GM21367 (cell line): ENCODE measurements around the gene ACTR3C.
"Not testable (repeated sequence)": the region's sequence is repeated elsewhere in the genome, so short reads cannot be mapped to it uniquely, and the experiment has no call there.

Source experiments
- ATAC-seq: cut with Tn5 transposase; IDR thresholded peaks from one replicate; pipeline ENCODE4 v1.9.1; 2021; ENCODE audit not compliant: unreplicated experiment

The ACTR3C gene

DNA sequence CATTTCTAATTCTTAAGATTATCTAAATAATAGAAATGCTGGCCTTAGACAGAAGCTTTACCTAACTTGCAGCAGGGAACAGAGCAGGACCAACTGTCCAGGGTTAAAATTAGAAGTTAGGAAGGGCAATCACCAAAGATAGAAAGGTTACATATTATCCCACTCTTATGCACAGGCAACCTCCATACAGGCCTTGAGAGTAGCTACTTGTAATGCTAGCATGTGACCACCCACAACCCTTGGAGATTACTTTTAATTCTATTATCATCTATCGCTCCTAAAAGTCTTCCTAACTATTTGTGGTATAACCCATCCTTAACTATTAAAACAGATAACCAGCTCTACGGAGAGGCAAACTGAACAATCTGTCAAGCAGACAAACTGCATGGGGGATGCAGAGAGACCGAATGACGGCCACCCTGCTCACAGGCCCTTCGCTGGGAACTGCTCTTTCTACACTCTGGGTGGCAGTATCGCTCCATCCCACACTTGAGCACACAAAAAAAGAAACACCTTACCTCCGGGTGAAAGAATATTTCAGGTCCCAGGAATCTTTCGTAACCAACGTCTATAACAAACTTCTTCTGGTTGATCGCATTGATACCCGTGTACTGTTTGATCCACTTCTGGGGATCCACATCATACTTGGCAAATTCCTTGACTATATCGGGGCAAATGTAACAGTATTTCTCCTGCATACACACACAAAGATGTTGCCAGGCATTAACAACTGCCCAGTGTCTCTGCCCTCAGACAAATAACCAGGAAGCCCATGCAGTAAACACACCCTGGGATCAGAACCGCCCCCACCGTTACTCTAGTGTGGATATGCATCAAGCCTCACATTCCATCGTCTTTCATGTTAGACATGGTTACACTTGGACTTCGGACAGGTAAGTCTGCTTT is 37.2 kb downstream of the ACTR3C start:
- ATAC-seq, result not testable (repeated sequence)

DNA sequence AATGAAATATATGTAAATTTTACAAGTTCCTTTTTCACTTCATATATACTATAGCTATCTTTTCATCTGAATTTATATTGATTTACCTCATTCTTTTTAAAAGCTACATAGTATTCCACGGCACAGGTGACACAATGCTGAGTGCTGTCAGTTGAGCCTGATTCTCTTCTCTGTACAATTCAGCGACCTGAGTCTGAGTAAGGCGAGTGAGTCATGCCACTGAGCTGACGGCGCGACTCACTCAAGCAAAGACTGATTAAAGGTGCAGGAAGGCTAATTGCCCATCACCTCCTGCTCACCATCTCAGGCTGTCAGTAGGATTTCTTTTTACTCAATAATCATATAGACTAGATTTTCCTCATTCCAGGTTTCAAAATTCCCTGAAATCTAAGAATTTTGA is 39.7 kb downstream of the ACTR3C start:
- not testable (repeated sequence) for ATAC-seq

DNA sequence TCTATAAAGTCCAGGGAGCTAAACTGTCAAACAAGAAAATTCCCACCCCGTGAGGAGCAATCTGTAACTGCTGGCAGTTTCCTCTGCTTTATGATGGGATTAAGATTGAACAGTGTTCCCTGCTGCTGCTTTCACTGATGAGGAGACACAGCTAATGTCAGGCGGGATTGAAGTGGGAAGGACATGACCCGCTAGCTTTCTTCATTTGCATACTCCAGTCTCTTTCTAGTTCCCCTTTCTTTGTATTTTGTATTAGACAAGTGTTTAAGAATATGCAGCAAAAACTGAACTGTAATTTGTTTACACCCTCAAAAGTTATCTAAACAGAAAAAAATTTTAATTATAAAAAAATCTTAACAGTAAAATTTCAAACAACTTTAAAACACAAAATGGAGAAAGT is 40.2 kb downstream of the ACTR3C start:
- not testable (repeated sequence) for ATAC-seq

DNA sequence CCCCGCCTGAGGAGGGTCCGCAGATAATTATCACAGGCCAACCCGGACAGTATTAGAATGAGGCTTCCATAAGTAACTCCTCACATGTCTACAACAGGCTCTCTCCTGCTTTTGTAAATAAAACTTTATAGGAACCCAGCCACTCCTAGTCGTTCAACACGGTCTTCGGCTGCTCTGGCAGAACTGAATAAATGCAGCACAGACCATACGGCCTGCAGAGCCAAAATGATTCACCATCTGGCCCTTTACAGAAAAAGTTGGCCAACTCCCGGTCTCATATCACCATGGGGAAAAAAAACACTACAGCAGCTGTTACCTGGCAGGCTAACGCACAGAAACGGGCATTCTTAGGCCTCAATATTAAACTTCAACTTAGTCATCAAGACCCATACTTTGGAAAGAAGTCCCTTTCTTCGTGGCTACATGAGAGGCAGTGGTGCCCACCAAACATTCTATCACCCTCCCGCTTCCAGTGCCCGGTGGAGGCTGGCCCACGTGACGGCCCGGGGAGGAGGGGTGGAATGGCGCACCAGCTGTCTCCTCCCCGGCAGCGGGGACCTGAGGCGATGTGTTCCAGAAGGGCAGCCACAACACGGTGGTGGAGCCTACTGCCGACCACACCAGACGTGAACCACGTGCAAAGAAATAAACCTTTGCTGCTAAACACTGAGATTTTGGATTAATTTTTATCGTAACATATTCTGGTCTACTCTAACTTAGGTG is 41.5 kb downstream of the ACTR3C start:
- not testable (repeated sequence) for ATAC-seq

DNA sequence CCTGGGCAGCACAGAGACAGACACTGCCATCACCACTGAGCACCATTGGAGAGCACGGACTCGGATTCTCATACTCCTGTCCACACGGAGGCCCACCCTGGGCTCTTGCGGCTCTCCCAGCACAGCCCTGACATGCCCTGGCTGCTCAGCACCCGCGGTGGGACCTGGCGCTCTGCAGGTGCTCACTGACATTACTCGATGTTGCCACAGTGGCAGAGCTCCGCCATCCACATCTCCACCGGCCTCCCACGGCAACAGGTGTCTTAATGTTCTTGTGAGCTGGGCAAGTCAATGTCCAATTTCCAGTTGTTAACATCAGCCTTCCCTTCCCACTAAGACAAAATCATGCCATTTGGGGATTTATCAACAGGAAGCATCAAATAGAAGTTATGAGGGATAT is 45.0 kb downstream of the ACTR3C start:
- ATAC-seq, result not testable (repeated sequence)

DNA sequence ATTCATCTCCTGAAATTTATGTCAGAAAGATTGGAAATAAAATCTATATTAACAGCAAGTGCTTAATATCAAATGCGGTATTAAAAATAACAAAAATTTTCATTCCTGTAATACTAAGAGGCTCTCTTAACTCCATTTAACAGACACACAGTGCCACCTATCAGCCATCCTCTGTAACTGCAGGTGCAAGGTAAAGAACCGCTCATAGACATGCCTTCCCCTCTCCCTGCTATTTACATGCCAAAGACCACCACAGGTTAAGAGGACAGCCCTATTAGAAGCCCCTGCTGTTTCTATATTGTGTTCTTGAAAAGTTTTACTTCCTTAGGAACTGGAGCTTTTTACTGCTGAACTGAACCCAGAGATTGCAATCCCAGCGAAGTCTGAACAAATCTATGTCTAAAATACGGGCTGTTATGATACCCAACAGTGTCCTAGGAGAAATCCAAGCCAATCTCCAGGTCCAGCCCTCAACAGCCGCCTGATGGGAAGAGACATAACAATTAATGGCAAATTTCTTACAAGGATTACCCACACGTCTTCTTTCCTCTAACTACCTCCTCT is 47.1 kb downstream of the ACTR3C start:
- ATAC-seq, result not testable (repeated sequence)

DNA sequence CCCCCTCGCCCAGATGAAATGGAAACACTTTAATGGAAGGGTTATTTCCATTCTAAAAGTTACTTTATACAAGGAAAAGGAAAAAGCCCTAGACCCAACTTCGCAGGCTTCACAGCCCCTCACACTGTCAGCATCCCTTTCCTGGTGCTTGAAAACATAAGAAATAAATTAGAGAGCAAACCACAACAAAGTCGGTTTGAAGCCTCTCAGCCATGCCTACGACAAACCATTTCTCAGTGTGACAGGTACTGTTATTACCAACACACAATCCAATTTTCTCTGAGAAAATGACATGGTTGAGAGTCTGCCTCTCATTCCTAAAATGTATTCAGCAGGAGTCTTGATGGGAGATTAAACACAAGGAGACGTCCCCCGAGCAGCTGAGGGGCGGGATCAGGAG is 51.4 kb downstream of the ACTR3C start:
- ATAC-seq, result not testable (repeated sequence)

DNA sequence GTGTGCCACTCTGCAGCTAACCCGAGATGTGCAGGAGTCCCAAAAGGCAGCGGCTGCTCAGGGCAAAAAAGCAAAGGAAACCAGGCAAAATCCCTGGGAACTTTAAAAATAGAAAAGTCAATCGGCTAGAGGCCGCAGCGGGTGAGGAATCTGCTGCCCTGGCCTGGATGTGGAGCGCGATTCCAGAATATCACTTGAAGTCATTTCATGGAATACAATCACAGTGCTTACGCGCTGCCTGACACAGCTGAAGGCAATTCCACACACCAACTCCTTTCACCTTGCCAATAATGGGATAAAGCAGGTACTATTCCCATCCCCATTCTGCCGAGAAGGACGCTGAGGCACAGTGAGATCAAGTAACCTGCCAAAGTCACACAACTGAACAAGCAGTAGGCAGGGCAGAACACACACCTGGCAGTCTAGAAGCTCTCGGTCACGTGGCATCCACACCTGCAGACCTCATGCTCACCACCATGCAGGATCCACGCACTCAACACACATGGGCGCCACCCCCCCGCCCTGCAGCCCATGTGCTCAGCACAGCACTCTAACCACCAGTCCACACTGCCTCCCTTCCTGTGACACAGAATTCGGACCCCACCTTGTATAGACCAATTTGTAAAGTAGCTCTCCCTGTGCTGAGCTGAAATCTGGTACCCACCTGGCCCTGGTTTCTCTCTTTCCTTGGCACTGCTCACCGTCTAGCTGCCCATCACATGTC is 53.1 kb downstream of the ACTR3C start:
- not testable (repeated sequence) for ATAC-seq

DNA sequence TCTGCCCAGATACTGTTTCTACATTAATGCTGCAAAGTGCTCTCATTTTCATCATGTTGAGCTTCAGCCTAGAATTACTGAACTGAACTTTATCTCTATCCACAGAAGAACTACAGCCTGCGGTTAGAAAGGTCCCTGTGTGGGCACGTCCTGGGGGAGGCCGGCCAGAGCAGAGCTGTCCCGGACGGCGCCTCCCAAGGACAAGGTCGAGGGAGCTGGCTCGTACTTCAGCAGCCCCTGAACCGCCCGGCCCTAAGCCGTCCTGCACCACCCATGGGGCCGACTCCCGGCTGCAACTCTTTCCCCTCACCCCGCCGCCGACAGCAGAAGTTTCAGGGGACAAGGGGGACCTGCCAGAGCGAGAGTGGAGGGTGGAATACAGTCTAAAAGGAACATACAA is 54.5 kb downstream of the ACTR3C start:
- ATAC-seq, result not testable (repeated sequence)

DNA sequence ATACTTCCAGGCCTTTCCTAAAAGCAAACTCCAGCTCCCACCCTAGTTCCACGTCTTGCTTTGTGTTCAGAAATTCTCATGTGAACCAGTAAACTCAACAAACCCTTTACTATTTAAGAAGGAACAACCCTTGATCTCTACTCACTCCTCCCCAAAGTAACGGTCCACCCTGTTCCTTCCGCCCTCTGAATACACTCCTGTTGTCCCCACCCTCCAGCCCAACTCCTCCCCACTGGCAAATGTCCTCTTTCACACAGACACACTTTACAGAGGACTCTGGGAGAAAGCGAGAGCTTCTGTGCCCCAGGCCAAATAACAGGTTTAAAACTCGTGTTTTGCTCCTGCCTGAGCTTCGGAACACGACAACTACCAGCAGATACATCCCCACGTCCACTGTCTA is 55.1 kb downstream of the ACTR3C start:
- not testable (repeated sequence) for ATAC-seq

DNA sequence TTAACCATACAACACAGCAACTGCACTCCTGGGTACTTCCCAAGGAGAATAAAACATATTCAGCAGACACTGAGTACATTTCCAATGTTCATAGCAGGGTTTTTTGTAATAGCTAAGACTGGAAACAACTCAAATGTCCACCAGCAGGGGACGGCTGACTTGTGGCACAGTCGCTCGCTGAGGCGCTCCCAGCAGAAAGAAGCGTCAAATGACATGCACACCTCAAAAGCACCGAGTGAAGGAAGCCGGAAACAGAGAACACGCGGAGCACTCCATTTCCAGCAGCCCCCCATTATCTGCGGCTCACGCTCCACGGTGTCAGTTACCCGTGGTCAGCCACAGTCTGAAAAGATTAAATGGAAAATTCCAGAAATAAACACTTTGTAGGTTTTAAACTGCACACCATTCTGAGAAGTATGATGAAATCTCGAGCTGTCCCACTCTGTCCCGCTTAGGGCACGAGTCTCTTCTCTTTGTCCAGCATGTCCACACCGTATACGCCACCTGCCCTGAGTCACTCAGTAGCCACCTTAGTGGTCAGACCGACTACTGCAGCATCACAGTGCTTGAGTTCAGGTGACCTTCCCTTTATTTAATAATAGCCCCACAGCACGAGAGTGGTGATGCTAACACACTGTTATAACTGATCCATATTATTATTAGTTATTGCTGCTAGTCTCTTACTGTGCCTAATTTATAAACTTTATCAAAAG is 56.2 kb downstream of the ACTR3C start:
- not testable (repeated sequence) for ATAC-seq

DNA sequence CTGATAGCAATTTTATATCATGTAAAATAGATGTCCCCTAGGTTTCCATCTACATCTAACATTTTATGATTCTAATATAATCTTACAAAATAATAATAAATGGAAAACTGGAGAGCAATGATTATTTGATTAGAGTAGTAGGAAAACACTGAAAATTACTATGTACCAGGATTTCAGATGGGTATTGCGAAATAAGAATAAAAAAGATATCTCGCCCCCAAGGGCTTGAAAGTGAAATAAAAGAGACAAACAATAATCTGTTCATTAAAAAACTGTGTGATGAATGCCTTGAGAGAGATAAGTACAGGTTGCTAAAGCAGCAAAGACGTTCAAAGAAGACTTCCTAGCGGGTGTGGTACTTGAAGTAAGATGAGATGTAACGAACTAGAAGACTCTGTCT is 60.7 kb downstream of the ACTR3C start:
- not testable (repeated sequence) for ATAC-seq

DNA sequence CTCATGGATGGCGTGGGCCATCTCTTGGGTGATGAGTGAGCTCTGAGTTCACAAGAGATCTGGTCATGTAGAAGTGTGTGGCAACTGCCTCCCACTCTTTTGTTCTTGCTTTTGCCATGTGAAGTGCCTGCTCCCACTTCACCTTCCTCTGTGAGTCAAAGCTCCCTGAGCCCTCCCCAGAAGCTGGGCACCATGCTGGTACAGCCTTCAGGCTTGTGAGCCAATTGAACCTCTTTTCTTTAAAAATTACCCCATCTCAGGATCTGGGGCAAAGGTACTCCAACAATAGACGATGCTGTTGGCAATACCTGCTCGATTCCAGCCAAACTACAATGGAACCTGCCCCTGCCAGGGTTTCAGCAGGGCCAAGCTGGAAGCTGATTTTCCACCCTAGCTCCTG is 75.6 kb downstream of the ACTR3C start:
- not testable (repeated sequence) for ATAC-seq

DNA sequence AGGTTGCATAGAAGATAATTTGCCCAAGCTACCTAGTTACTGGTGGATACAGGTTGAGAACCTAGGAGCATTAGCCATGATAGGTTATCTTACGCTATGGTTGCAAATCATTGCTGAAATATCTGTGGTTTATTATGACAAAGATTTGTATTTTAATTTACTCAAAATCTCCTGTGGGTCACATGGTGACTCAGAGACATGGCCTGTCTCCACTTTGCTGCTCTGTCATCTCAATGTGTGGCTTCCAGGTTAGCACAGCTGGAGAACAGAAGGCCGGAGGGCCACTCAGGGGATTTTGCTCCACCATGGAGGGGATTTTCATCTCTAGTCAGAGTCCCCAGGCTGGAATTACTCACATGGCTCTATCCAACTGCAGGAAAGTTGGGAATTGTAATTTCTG is 78.1 kb downstream of the ACTR3C start:
- not testable (repeated sequence) for ATAC-seq

DNA sequence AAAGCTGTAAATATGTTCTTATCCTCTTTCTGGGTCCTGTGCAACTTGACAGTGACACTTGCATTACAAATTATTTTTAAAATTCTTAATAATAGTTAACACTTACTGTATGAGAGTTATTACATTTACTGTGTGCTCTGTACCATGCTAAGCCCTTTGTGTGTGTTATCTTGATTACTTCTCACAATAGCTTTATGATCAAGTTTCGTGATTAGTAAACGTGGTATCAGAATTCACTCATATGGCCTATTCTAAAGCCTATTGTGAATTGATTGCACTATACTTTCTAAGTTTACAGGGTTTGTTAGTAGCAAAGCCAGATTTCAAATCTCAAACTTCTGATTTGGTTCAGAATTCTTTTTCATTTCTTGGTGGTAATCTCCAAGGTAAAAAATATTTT is 80.4 kb downstream of the ACTR3C start:
- not testable (repeated sequence) for ATAC-seq

DNA sequence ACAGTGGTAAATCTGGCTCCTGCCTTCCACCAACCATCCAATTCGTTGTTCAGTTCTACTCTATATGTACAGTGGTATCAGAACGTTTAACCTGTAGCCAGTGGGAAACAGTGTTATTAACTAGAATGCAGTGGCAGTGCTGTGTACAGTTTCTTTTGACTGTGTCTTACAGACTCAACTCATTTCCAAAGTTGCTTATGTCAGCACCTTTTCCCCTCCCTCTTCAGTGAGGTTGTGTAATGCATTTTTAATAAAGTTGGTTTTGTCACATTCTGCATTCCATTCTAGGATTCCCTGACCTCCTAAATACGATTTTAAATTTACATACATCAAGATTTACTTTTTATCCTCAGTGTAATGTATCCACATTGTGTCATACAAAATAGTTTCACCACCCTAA is 97.9 kb downstream of the ACTR3C start:
- not testable (repeated sequence) for ATAC-seq

DNA sequence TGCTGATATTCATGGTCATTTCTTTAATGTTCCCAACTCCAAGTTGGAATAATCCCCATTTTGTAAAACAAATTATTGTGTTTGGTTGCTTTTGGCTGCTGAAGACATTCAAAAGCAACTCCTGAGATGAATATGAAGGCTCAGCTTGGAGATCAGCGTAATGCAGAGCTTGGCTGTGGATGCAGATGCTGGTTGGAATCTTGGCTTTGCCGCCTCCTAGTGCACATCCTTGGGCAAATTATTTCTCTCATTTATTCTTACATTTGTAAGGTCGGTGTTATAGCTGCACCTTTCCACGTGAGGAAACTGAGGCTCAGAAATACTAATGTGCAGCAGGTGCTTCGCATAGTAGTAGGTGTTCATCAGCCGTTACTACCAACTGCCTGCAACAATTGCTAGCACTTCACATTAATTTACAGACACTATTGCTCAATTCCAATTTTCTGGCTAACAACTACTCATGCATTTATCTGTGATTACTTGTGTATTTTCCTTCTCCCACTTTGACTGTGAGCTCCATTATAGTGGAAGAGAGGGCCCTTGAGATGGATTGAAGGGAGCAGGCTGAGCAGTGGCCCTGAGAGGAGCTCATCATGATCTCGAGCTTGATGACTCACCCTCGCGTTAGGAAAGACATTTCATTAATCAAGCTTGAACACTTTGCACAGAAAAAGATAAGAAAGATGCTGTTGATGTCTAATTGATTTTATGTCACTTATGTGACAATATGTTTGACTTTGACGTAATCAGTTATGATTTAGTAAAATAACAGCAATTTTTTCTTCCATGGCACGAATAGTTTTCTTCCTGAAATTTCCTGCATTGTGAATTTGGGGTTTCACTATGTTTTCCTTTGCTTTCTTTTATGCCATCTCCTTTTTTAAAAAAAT is 101.0 kb downstream of the ACTR3C start:
- not testable (repeated sequence) for ATAC-seq

DNA sequence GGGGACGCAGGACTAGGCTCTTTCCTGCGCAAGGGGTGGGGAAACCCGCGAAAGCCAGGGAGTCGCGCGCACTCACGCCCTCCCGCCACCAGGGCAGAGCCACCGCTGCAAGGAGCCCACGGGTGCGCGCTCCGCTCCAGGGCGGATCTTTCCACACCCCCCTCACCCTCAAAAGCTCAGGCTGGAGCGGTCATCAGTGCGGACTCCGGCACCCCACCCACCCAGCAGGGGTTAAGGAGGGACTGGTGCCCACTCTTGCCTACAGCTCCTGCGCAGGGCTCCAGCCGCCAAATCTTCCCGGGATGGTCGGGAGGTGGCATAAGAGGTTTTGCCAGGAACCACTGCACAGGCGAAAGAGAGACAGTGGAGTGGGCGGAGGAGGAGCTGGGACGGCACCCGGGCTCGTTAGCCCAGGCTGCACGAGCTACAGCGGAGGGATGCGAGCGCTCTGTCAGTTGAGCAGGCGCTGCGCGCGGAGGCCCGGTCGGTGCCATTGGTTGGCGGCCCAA is 102.6 kb downstream of the ACTR3C start:
- ATAC-seq, result not testable (repeated sequence)
